Large intestine (tissue), 3 donors: ENCODE measurements around the gene TNFAIP8L1. TPM values are rescaled to one million over a fixed set of nuclear protein-coding genes. Genes with fewer than 3 reads are reported as not detected.

Experiments
- DNase-seq, 2 donors: peaks; one replicate each; pipeline versions ENCODE4 v3.0.0 to v3.0.0-alpha.2; 2013
- H3K27ac ChIP-seq: one replicate; pipeline ENCODE4 v1.5.1; 2013; ENCODE audit warnings: low read length
- H3K27me3 ChIP-seq: 2 replicates; pipeline ENCODE4 v1.6.1; 2013; ENCODE audit warnings: low read length; ENCODE audit not compliant: control insufficient read depth, insufficient read depth
- H3K36me3 ChIP-seq: 2 replicates; pipeline ENCODE4 v1.6.1; 2013; ENCODE audit warnings: low read length; ENCODE audit not compliant: control insufficient read depth, insufficient read depth
- H3K4me1 ChIP-seq: one replicate; pipeline ENCODE4 v1.6.1; 2013; ENCODE audit warnings: low read length; ENCODE audit not compliant: control insufficient read depth, insufficient read depth
- H3K4me3 ChIP-seq: one replicate; pipeline ENCODE4 v1.5.1; 2013; ENCODE audit warnings: low read length
- H3K9me3 ChIP-seq: one replicate; pipeline ENCODE4 v1.6.1; 2013; ENCODE audit warnings: mild to moderate bottlenecking, low read depth, low read length, moderate library complexity; ENCODE audit not compliant: control insufficient read depth
- WGBS: methylation state at CpG from one replicate; pipeline ENCODE4 v1.1.5; 2013; ENCODE audit warnings: low lambda C conversion rate; ENCODE audit not compliant: insufficient coverage; 5-methylcytosine and 5-hydroxymethylcytosine counted together
- polyA plus RNA-seq: library from polyadenylated mRNA; unstranded; fragments of 120-200 nt; gene quantifications from one replicate; pipeline ENCODE4 v1.2.1, GENCODE V29; 2013

The TNFAIP8L1 gene
- polyA plus RNA-seq, 1 donor, result 24.4 TPM

GRCh38 chr19:4690361-4690760, 51.0 kb downstream of the TNFAIP8L1 start:
- DNase-seq, result no peak
- Histone ChIP-seq H3K4me3 (no peak overlapping the region), H3K36me3 (peaks cover 87% of the 10 kb centered on the region), H3K9me3 (peaks cover 2% of the 10 kb centered on the region), H3K27me3 (no peaks in the 10 kb centered on the region), H3K4me1 (no peaks in the 10 kb centered on the region), H3K27ac (no peak overlapping the region)
- WGBS, result 85% methylated on average over 6 of the region's 13 CpGs

DNA sequence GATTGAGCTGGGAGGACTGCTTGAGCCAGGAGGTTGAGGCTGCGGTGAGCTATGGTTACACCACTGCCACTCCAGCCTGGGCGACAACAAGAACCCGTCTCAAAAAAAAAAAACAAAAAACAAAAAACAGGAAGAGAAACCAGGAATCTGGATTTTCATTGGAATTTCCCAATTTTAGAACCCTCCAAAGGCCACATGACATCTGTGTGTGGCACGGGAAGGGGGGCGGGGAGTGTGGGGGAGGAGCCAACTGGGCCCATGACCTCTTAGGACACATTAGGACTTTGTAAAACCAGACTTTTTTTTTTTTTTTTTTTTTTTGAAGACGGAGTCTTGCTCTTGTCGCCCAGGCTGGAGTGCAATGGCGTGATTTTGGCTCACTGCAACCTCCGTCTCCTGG, 52.1 kb downstream of the TNFAIP8L1 start:
- peaks cover 88% of the 10 kb centered on the region for H3K36me3 ChIP-seq
- DNase-seq, result no peak

DNA sequence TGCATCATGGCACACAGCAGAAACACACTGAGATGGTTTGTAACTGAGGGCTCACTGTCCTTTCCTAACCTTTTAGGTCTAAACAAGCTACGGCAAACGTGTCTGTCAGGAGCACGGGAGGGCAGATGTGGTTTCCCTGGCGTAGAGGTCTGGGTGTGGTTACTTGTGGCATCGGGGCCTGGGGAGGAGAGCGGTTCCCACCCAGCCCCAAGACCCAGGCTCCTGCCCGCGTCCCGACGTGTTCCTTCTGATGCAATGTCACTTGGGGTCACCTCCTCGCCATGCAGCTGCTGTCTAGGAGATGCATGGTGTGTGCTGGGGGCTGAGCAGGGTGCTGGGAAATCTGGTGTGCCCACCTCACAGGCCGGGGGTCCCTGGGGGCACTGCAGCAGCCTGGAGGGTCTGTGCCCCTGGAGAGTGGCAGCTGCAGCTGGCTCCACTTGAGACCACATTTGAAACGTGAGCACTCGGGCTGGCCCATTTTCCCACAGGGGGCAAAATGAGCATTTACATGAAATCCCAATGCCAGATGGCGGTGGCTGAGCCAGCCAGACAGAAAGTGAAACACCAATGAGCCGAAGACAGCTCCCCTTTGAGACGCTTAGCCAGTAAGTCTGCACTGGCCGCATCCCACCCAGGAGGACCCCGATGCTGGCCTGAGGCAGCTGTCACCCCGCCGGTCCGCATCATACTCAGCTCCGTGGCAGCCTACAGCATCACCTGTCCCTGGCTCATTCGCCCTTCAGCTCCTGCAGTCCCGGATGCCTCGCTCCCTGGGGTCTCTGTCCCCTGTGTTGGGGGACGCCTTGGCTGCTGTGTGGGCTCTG, 53.1 kb downstream of the TNFAIP8L1 start:
- Histone ChIP-seq H3K4me3 (no peak overlapping the region), H3K27ac (no peak overlapping the region), H3K27me3 (no peaks in the 10 kb centered on the region), H3K4me1 (no peaks in the 10 kb centered on the region), H3K9me3 (peaks cover 2% of the 10 kb centered on the region), H3K36me3 (peaks cover 87% of the 10 kb centered on the region)
- WGBS, result no CpG with 5 or more reads among the region's 27 CpGs
- no peak for DNase-seq

More for the DNA sequence above, 52.1 kb downstream of the TNFAIP8L1 start:
- no CpG with 5 or more reads among the region's 9 CpGs for WGBS
- Histone ChIP-seq H3K4me1 (no peaks in the 10 kb centered on the region), H3K27me3 (no peaks in the 10 kb centered on the region), H3K4me3 (no peak overlapping the region), H3K9me3 (peaks cover 2% of the 10 kb centered on the region), H3K27ac (no peak overlapping the region)

GRCh38 chr19:4693078-4693350, 53.7 kb downstream of the TNFAIP8L1 start:
- Histone ChIP-seq H3K4me1 (no peaks in the 10 kb centered on the region), H3K9me3 (peaks cover 2% of the 10 kb centered on the region), H3K36me3 (peaks cover 89% of the 10 kb centered on the region), H3K27ac (no peak overlapping the region), H3K27me3 (no peaks in the 10 kb centered on the region), H3K4me3 (no peak overlapping the region)
- no peak for DNase-seq
- no CpG with 5 or more reads among the region's 7 CpGs for WGBS

DNA sequence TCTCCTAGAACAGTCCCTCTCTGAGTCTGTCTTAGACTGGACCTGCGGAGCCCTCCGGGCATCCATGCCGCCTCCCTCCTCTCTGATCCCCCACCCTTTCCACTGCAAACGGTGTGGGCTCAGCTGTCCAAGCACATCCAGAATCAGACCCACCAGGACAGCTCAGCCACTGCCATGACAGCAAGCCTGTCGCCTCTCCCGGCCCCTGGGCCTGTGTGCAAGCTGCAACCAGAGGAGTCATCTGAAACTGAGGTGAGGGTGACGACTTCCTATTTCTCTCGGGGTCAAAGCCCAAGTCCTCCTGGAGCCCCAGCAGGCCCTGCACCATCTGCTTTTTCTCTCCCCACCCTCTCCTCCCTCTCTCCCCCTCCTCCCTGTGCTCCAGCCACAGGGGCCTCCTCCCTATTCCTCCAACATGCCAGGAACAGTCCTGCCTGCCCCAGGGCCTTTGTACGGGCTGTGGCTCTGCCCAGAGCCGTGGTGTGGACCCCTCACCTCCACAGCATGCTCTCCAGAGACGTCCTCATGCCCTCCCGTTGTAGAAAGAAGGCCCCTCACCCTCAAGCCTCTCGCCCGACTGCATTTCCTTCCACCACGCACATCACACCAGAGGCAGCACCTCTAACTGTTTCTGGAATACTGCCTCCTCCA, 54.3 kb downstream of the TNFAIP8L1 start:
- no CpG with 5 or more reads among the region's 15 CpGs for WGBS
- Histone ChIP-seq H3K27me3 (no peaks in the 10 kb centered on the region), H3K9me3 (peaks cover 2% of the 10 kb centered on the region), H3K27ac (no peak overlapping the region), H3K36me3 (peaks cover 88% of the 10 kb centered on the region), H3K4me1 (no peaks in the 10 kb centered on the region), H3K4me3 (no peak overlapping the region)
- no peak for DNase-seq

DNA sequence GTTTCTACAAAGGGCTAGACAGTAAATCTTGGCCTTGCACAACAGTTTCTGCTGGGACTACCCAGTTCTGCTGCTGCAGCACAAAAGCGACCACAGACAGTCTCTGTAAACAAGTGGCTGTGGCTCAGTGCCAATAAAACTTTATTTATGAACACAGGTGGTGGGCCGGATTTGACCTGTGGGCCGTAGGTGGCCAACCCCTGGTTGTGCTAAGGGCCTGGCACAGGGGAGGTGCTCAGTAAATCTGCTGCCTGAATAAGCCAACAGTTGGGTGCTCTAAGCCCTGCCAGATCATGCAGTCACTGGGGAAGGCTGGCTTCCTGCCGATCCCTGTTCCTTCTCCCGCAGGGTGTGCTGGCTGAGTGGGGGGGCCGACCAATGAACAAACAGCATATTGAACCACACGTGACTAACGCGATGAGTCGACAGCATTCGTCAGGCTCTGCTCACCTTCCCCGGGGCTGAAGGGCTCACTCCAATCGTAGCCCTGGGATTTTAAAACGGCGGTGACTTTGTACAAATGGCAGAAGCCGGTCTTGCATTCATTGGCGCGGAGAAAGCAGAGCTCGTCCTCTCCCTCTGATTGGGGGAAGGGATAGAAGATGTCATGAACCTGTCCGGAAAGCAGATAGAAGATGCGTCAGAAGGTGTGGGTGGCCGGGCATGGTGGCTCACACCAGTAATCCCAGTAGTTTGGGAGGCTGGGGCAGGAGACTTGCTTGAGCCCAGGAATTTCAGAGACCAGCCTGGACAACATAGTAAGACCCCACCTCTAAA, 55.1 kb downstream of the TNFAIP8L1 start:
- no peaks in the 10 kb centered on the region for H3K4me1 ChIP-seq
- peaks cover 2% of the 10 kb centered on the region for H3K9me3 ChIP-seq
- H3K27ac ChIP-seq, result no peak overlapping the region
- no CpG with 5 or more reads among the region's 22 CpGs for WGBS
- no peak overlapping the region for H3K4me3 ChIP-seq
- DNase-seq, result no peak
- H3K27me3 ChIP-seq, result no peaks in the 10 kb centered on the region
- peaks cover 87% of the 10 kb centered on the region for H3K36me3 ChIP-seq

DNA sequence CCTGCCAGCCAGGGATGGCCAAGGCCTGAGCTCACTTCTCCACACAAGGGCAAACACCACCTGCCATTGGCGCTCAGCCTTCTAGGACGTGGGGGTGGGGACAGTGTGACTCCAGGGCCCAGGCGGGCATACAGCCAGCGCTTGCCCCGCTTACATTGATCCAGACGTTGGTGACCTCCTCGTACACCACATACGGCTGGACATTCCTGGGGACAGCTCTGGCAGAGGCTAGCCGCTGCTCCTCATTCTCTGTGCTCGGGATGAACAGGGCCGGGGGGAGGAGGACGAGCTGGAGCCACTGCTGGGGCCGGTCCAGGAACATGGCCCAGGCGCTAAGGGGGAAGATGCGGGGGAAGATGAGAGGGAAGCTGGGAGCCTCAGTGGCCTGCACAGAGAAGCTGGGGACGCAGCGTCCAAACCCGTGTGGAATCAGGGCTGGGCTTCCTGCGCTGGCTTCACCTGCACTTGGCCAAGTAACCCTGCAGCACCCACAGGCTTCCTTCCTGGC, 56.0 kb downstream of the TNFAIP8L1 start:
- Histone ChIP-seq H3K27ac (no peak overlapping the region), H3K4me1 (no peaks in the 10 kb centered on the region), H3K36me3 (peaks cover 87% of the 10 kb centered on the region), H3K27me3 (no peaks in the 10 kb centered on the region), H3K9me3 (peaks cover 2% of the 10 kb centered on the region), H3K4me3 (no peak overlapping the region)
- no peak for DNase-seq
- WGBS, result no CpG with 5 or more reads among the region's 19 CpGs

GRCh38 chr19:4697304-4697703, 58.0 kb downstream of the TNFAIP8L1 start:
- Histone ChIP-seq H3K36me3 (peaks cover 94% of the 10 kb centered on the region), H3K9me3 (peaks cover 2% of the 10 kb centered on the region), H3K27me3 (no peaks in the 10 kb centered on the region), H3K27ac (no peak overlapping the region), H3K4me1 (no peaks in the 10 kb centered on the region), H3K4me3 (no peak overlapping the region)
- no peak for DNase-seq
- WGBS, result no CpG with 5 or more reads among the region's 14 CpGs

DNA sequence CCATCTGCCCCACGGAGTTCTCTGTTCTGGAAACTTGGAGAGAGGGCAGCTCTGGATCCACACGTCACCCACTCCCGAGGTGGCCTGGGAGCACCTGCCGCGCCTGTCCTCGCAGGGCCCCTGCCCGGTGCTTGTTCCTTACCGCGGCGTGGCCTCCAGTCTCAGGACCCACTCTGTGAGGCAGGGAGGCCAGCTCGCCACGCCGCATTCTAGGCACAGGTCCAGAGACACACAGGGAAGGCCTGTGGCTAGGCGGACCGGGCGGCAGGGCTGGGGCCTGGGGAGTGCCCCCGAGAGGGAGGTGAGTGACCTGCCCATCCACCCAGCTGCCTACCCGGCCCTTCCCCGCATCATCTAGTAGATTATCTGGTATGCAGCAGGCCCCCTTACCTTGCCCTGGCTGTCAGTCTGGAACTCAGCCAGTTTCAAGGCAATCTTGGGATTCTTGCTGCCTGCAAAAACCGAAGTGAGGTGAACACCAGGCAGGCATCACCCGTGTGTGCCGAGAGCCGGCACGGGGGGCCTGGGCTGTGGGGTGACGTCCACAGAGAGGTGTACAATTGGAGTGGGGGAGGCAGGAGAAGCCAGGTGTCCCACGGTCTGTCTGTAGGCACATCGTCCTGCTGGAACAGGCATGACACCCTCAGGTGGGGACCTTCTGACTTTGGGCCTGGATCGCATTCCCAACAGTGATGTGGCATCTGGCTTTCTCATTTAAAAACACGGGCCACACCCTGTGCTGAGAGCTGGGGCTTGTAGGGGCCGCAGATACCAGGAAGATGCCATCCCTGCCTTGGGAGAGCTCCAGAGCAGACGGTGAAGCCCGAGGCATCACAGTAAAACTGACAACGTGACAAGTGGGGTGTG, 60.7 kb downstream of the TNFAIP8L1 start:
- DNase-seq, result no peak
- Histone ChIP-seq H3K4me3 (no peak overlapping the region), H3K27me3 (no peaks in the 10 kb centered on the region), H3K4me1 (peaks cover 9% of the 10 kb centered on the region), H3K9me3 (peaks cover 2% of the 10 kb centered on the region), H3K27ac (no peak overlapping the region), H3K36me3 (peaks cover 87% of the 10 kb centered on the region)
- WGBS, result no CpG with 5 or more reads among the region's 33 CpGs

DNA sequence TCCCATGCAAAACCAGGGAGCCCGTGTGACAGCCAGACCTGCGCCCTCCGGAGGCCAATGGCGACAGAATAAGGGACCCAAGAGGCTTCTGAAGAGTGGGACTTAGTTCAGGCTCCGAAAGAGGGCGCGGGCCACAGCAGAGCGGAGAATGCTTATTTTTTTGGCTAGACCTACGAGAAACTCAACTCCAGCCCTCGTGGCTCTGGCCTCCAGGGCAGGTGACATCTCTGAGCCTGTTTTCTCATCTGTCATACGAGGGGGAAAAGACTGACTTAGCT, 61.3 kb downstream of the TNFAIP8L1 start:
- H3K9me3 ChIP-seq, result no peaks in the 10 kb centered on the region
- no peaks in the 10 kb centered on the region for H3K27me3 ChIP-seq
- no peak overlapping the region for H3K4me3 ChIP-seq
- H3K36me3 ChIP-seq, result peaks cover 81% of the 10 kb centered on the region
- WGBS, result no CpG with 5 or more reads among the region's 11 CpGs
- no peak for DNase-seq
- no peak overlapping the region for H3K27ac ChIP-seq
- H3K4me1 ChIP-seq, result peaks cover 15% of the 10 kb centered on the region
